Pancreas (tissue), 10 donors: ENCODE results near the gene FDXACB1. TPM values are rescaled to one million over a fixed set of nuclear protein-coding genes. Genes with fewer than 3 reads are reported as not detected.

Source experiments
- ATAC-seq, 4 donors: fragments of 200-7000 bp; cut with Tn5 transposase; one replicate each; pipeline versions ENCODE4 v1.8.0 to v1.9.1; 2020; ENCODE audit warnings: mild to moderate bottlenecking in 4 of 4, moderate library complexity in 4 of 4
- DNase-seq, 6 donors: peaks; one replicate each; pipeline ENCODE4 v3.0.0-alpha.2; 2020
- FAIRE-seq: peaks from 2 replicates; lab custom pipeline; 2012; peaks lifted over from hg19 to GRCh38; lab: Jason Lieb, UNC
- H3K27ac ChIP-seq, 4 donors: fragments of 200-600 bp; sonication (generic); 1 replicate in 3 of 4; 2 replicates in 1 of 4; pipeline versions ENCODE4 v1.5.0 to v1.8.0; 2020
- H3K27me3 ChIP-seq, 4 donors: fragments of 200-600 bp; one replicate each; pipeline ENCODE4 v1.8.0; 2021
- H3K36me3 ChIP-seq, 3 donors: fragments of 200-600 bp; sonication (generic) in 1 of 3; one replicate each; pipeline versions ENCODE4 v1.5.0 to v1.8.0; 2020 to 2021
- H3K4me1 ChIP-seq, 3 donors: fragments of 200-600 bp; one replicate each; pipeline ENCODE4 v1.8.0; 2021
- H3K4me3 ChIP-seq, 4 donors: fragments of 200-600 bp; sonication (generic) in 2 of 4; one replicate each; pipeline versions ENCODE4 v1.5.0 to v1.8.0; 2020 to 2021
- H3K9me3 ChIP-seq, 4 donors: fragments of 200-600 bp; one replicate each; pipeline ENCODE4 v1.8.0; 2021
- CTCF ChIP-seq, 4 donors: fragments of 200-600 bp; sonication (generic) in 3 of 4; IDR thresholded peaks; one replicate each; pipeline versions ENCODE4 v1.5.0 to v1.8.0; 2021; ENCODE audit warnings: antibody characterized with exemption in 4 of 4
- WGBS, 2 donors: extraction: QIAGEN DNeasy Blood & Tissue Kit; methylation state at CpG; one replicate each; pipeline ENCODE4 v1.1.7; 2013; 5-methylcytosine and 5-hydroxymethylcytosine counted together
- intact Hi-C, 3 donors: fragments of 100-400 bp; cut with DNase I; formaldehyde crosslinking; loops; one replicate each; pipeline versions ENCODE4 v1.11.1 to v1.14.2; 2022
- polyA plus RNA-seq, 2 donors: library from polyadenylated mRNA; stranded (reverse); fragments of 200-250 nt; gene quantifications; one replicate each; pipeline ENCODE4 v1.2.3, GENCODE V29; 2013
- total RNA-seq, 6 donors: library from RNA; stranded (reverse); fragmentation: NEBNext Ultra II Directional in 4 of 6; extraction: Animal tissue kit (Norgen Biotek cat#: 25700) in 4 of 6; gene quantifications; one replicate each; pipeline versions ENCODE4 v1.2.1 to v1.2.4, GENCODE V29; 2021 to 2023
- donor health status: healthy with polysubstance abuse.
- donor health status: DM: no; HTN: no; CAD: no; lungs with moderate emphysema.
- donor health status: DM: no; HTN: no; CAD: no.
- donor health status: control.
- donor health status: control.
- donor health status: Bipolar disorder and iron deficiency.
- donor health status: DM: yes; HTN: yes; CAD: no.
- donor health status: DM: no; HTN: no; CAD: no.
- donor health status: DM: no; HTN: no; CAD: no.
- donor health status: DM: yes; HTN: yes; CAD: no.

FDXACB1 gene
- total and polyA plus RNA-seq, 8 donors = 0.51 to 2.1 (median 1.2) TPM

- ATAC-seq = peak in 1 of 4 donors; percentile 17
- Histone ChIP-seq H3K4me3 (no peak overlapping the region), H3K4me1 (no peaks in the 10 kb centered on the region), H3K36me3 (peaks cover 0 to 6% (median 6%) of the 10 kb centered on the region in 3 donors), H3K27ac (no peak overlapping the region), H3K9me3 (no peaks in the 10 kb centered on the region), H3K27me3 (no peaks in the 10 kb centered on the region)
- WGBS, 2 donors = 85 to 90% methylated on average over 7 of the region's 7 CpGs
- FAIRE-seq = no peak
- intact Hi-C loops = loop anchor here in 1 of 3 donors (10.0 kb wide), 2 partner anchors 251 to 281 kb away; no protein-coding TSS in a partner anchor
- no peak for TF ChIP-seq CTCF (IDR thresholded peaks at IDR 0.05)
- no peak for DNase-seq
Observed at GRCh38 chr11:111845276-111846028, 33.5 kb downstream of the FDXACB1 start.

GRCh38 chr11:111843661-111844060, 35.3 kb downstream of the FDXACB1 start:
- intact Hi-C loops = loop anchor here in 2 of 3 donors (5.0 to 10.0 kb wide), 3 partner anchors 249 to 279 kb away; no protein-coding TSS in a partner anchor
- TF ChIP-seq CTCF (IDR thresholded peaks at IDR 0.05) = no peak
- WGBS, 2 donors = 64 to 67% methylated on average over 5 of the region's 5 CpGs
- H3K27me3 ChIP-seq = no peaks in the 10 kb centered on the region
- no peaks in the 10 kb centered on the region for H3K4me1 ChIP-seq
- no peak overlapping the region for H3K4me3 ChIP-seq
- ATAC-seq = no peak
- no peak for DNase-seq
- peaks cover 0 to 6% (median 0%) of the 10 kb centered on the region in 3 donors for H3K36me3 ChIP-seq
- no peaks in the 10 kb centered on the region for H3K9me3 ChIP-seq
- FAIRE-seq = no peak
- H3K27ac ChIP-seq = no peak overlapping the region

GRCh38 chr11:111841370-111842053, 37.5 kb downstream of the FDXACB1 start:
- FAIRE-seq (peak; percentile 83), ATAC-seq (peak; percentile 80 to 98 (median 96)), DNase-seq (peak; percentile 65 to 92 (median 78))
- H3K4me3 ChIP-seq = no peak overlapping the region
- WGBS, 2 donors = 20 to 23% methylated on average over 10 of the region's 10 CpGs
- H3K27ac ChIP-seq = peak overlapping the region in 1 of 4 donors; percentile 8
- TF ChIP-seq CTCF (IDR thresholded peaks at IDR 0.05) = peak; percentile 74 to 87 (median 82)
- no peaks in the 10 kb centered on the region for H3K9me3 ChIP-seq
- no peaks in the 10 kb centered on the region for H3K27me3 ChIP-seq
- peaks cover 1 to 6% (median 3%) of the 10 kb centered on the region in 3 donors for H3K36me3 ChIP-seq
- no peaks in the 10 kb centered on the region for H3K4me1 ChIP-seq
- intact Hi-C loops = loop anchor here in 2 of 3 donors (5.0 to 10.0 kb wide), 3 partner anchors 247 to 277 kb away; no protein-coding TSS in a partner anchor

- WGBS, 2 donors = 83 to 85% methylated on average over 1 of the region's 1 CpG
- Histone ChIP-seq H3K4me1 (no peaks in the 10 kb centered on the region), H3K27ac (no peak overlapping the region), H3K27me3 (no peaks in the 10 kb centered on the region), H3K4me3 (no peak overlapping the region), H3K36me3 (peaks cover 3 to 15% (median 10%) of the 10 kb centered on the region in 3 donors), H3K9me3 (no peaks in the 10 kb centered on the region)
- DNase-seq (no peak), FAIRE-seq (no peak), ATAC-seq (no peak)
- TF ChIP-seq CTCF (IDR thresholded peaks at IDR 0.05) = no peak
- intact Hi-C loops = loop anchor here in 2 of 3 donors (5.0 to 10.0 kb wide), 3 partner anchors 245 to 275 kb away; no protein-coding TSS in a partner anchor
Observed at GRCh38 chr11:111840143-111840542, 38.8 kb downstream of the FDXACB1 start.
